Fibroblast of skin of abdomen (primary cell): ENCODE data around the gene ARF1.

Experiments used
- DNase-seq: peaks from one replicate; pipeline ENCODE4 v3.0.0-alpha.2; 2013

The ARF1 gene

DNA sequence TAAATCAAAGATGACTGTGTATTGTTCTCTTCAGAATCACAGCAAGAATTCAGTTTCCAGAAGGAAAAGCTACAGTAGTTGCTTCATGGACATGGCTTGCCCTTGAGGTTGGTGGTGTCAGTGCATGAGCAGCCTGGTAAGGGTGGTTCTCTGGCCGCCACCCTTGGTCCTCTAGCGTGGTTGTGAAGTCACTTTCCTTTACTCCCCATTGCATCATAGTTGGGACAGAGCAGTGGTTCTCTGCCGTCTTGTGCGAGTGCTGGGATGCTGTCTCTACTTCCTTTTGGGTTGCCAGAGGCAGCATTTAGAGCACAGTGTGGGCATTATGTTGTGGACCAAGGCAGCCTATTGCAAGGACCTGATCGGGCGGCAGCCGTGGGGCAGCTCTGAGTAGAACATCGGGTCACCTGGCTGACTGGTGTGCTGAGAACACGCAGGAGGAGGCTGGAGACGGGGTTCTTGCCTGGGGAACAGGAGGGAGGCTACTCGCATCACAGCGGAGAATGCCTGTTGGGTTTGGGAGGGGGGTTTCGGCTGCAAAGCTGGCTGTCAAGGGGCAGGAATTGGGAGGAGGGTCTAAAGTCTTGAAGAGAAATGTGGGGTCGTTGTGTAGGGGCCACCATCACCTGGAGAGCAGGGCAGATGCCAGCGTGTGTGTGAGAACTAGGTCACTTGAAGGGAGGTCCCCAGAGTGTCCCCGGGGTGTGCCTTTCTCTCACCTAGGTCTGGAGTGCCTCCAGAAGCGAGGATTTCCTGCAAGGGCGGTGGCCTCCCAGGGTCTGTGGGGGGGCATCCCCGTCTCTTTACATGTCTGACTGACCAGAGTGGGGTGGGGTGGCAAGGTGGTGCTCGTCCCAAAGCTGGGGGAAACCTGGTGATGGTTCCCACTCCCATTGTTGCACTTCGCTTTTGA lies 6.3 kb downstream of the ARF1 start:
- DNase-seq: no peak

DNA sequence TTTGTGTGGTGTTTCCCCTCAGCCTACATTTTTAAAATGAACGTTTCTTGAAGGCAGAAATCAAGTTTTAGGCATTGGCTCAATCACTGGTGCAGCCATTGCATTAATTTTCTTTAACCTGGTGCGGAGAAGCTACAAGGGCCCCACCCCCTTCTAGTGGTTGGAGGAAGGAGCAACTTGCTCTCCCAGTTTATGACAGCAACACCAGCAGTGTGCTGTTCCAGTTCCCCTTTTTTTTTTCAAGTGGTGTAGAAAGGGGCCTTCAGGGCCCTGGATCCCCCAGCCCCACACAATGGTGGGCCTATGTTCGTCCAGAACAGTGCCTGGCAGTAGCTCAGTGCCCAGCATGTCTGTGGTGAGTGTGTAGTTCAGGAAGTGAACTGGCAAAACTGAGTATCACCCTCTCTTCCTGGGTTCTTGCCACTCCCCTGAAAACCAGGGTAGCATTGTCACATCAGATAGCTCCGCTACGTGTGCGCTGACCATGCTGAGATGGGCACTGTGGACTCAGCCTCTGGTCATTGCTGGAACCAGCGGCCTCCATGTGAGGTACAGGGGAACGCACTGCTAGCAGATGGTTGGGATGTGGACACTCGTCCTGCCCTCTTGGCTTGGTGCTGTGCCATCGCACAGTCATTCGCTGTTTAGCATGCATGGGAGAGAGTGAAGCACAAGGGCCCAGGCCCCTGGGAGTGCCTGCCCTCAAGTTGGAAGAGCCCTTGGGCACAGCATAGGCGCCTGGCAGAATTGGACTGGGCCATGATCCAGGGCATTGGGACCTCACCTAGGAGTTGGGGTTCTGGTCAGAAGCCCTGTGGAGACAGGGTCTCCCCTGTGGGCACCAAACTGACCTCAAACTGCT lies 7.2 kb downstream of the ARF1 start:
- no peak for DNase-seq

DNA sequence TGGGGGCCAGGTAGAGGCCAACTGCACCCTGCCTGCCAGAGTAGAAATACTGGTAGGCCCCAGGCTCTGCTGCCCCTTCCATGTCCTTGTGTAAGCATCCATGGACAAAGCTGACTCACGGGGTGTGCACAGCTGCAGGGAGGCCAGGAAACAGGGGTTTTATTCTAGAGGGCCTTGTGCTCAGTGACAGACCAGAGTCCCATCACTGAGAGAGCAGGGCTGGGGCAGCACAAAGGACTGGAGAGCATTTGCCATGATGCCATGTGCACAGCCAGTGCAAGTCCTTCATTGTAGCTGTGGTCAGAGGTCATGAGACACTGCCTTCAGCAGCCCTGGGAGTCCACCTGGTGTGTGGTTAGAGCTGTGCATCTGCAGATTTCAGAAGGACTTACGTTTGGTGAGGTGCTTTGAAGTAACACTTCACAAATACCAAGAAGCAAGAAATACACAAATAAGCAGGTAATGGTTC lies 8.1 kb downstream of the ARF1 start:
- no peak for DNase-seq

- no peak for DNase-seq
Observed at GRCh38 chr1:228091084-228091483, 8.6 kb downstream of the ARF1 start.

- DNase-seq: no peak
Observed at GRCh38 chr1:228092342-228093049, 10.0 kb downstream of the ARF1 start.

GRCh38 chr1:228093050-228093906 lies 10.8 kb downstream of the ARF1 start:
- no peak for DNase-seq

DNA sequence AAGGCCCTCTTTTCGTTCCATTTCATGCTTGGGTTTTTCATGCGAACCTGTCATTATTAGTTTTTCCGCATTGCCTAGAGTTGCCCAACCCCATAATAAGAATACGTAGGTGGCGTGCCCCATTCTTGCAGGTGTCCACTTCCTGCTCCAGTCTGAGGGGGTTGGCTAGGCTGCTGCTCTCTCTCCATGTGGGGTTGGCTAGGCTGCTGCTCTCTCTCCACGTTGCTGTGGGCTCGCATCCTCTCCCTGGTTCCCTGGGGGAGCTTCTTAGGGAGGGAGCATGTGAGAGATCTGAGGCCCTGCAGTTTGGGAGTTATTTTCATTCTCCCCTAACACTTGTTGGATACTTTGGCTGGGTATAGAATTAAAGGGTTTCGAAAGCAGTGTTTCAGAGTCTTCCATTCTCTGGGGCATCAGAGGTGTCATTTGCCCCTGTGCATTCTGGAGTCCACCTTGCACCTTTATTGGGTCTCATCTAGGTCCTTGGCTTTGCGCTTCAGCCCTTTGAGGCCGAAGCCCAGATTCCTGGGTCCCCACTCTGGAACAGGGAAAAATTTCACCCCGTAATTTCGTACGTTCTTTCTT lies 12.0 kb downstream of the ARF1 start:
- DNase-seq: no peak

GRCh38 chr1:228095161-228095560 lies 12.7 kb downstream of the ARF1 start:
- DNase-seq: no peak

GRCh38 chr1:228095938-228096337 lies 13.4 kb downstream of the ARF1 start:
- DNase-seq: no peak

DNA sequence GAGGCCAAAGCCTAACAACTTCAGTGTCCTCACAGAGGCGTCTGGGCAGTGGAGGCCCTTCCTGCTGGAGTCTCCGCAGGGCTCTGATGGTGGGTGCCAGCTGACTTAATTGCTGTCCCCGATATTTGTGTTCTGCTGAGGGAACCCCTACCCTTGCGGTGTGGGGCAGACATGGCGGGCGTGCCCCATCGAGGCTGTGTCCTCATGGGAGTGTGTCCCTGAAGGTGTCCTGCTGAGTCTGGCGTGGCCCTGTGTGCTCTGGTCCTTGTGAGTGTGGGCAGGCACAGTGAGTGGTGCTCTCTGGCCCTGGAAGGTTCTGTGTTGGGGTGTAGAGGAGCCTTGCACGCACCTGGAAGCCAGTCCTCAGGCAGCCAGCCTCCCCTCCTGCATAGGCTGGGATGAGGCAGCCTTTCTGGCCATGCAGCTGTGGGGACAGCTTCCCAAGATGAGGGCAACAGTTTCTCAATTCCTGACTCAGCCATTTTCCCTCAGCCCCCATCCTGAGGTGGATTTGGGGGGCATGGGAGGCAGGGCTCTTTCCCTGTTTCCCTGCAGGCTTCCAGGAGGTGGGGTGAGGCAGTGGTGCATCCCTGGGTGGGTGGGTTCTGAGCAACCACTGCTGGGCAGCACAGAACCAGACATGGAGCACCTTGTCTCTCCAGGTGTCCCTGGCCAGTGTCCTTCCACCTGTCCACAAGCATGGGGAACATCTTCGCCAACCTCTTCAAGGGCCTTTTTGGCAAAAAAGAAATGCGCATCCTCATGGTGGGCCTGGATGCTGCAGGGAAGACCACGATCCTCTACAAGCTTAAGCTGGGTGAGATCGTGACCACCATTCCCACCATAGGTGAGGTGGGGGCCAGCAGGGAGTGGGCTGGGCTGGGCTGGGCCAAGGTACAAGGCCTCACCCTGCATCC lies 14.2 kb downstream of the ARF1 start:
- DNase-seq: no peak

GRCh38 chr1:228097333-228098081 lies 15.0 kb downstream of the ARF1 start:
- DNase-seq: no peak

DNA sequence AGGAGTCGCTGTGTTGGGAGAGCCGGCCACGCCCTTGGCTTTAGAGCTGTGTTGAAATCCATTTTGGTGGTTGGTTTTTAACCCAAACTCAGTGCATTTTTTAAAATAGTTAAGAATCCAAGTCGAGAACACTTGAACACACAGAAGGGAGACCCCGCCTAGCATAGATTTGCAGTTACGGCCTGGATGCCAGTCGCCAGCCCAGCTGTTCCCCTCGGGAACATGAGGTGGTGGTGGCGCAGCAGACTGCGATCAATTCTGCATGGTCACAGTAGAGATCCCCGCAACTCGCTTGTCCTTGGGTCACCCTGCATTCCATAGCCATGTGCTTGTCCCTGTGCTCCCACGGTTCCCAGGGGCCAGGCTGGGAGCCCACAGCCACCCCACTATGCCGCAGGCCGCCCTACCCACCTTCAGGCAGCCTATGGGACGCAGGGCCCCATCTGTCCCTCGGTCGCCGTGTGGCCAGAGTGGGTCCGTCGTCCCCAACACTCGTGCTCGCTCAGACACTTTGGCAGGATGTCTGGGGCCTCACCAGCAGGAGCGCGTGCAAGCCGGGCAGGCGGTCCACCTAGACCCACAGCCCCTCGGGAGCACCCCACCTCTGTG lies 15.9 kb downstream of the ARF1 start:
- no peak for DNase-seq

DNA sequence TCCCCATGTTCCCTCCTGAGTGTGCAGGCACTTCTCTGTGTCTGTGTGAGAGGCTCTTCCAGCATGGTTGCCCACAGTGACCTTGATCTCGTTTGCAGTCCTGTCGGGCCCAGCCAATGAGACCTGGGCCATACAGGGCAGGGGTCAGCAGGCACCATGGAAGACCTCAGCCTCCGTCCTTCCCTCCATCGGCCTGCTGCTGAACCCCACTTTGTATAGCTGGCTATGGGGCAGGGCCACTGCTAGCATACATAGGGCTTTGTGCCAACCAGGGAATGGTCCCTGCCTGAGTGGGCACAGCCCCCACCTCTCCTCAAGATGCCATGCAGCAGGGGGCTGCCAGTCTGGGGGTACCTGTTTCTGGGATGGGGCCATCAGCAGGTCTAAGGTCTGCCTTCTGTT lies 16.8 kb downstream of the ARF1 start:
- DNase-seq: no peak

DNA sequence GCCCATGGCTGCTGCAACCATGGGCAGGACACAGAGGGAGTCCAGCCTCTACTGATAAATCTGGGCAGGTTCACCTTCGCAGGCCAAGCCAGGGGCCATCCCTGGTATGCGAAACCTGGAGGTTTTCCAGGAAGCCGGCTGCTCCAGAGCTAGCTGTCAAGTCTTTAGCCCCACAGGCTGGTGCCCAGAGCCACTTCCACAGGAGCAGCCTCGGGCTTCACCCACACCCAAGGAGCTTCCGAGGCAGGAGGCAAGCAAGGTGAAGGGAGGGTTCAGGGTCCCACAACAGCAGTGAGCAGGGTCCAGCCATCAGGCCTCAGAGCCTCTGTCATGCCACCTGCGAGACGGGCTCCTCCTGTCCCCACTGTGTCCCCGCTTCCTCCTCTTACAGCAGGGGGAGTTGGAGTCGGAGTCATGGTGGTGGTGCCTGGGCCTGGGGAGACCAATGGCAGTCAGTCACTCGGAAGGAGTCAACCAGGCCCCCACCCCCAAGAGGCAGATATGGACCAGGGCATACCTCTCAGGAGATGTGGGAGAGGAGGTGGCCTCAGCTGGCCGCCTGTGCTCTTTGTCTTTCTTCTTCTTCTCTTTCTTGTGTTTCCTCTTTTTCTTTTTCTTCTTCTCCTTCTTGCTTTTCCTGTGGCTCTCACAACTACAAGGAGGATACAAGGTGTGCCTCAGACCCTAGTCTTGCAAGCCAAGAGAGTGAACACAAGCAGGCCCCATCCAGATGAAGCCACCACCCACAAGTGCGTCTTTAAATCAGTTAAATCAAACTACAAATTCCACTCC lies 18.5 kb downstream of the ARF1 start:
- DNase-seq: no peak

- no peak for DNase-seq
Observed at GRCh38 chr1:228101614-228101993, 19.1 kb downstream of the ARF1 start.

DNA sequence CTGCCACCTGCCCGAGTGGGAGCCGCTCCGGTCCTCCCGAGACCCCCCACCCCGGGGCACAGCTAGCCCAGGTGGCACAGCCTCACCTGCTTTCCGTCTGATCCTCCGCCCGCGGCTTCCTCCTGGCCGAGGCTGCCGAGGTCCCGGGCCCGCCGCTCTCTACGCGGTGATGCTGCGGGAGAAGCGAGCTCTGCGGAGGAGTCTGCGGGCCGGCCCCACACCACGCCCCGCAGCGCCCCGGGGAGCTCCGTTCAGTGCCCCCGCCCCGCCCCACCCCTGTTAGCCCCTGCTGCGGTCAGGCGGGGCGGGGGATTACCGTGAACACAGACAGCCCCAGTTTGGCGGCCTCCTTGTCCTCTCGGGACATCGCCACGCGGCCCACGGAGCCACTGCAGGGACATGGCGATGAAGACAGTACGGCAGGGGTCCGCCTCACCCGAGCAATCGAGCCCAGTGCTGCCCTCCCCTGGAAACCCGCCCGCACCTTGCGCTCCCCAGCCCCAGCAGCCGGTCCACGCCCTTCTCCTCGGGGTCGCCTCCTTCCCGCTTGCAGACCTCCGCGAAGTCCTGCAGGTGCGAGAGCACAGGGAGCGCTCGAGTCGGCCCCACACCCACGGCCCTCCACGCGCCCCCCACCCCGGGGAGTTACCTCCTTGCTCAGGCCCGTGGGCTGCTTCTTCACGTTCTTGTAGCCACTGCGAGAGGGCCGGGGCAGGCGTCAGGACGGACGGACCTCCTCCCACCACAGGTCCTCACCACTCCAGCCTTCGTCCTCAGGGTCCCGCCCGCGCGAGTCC lies 19.7 kb downstream of the ARF1 start:
- DNase-seq: no peak
